Right kidney (tissue), 9 donors: Measurements from ENCODE around the gene ZNF423.
A peak's percentile ranks its signal among the peaks of the same experiment; 100 is the strongest.
"Not testable (repeated sequence)": the region's sequence is repeated elsewhere in the genome, so short reads cannot be mapped to it uniquely, and the experiment has no call there.

Experiments used
- DNase-seq: peaks from one replicate; pipeline ENCODE4 v3.0.0-alpha.2; 2016
- long read RNA-seq, 8 donors: transcript quantifications; one replicate each; lab custom pipeline, GENCODE V29; 2026

The ZNF423 gene
- long read RNA-seq, donor 1, full-length matches to known transcripts, result 1 of 11 reads
- long read RNA-seq, donor 1, partial matches to known transcripts, result 10 of 11 reads
- long read RNA-seq, donor 1, other reads (novel, unspliced or antisense), result 0 of 11 reads
- long read RNA-seq, donor 2, partial matches to known transcripts, result 8 of 8 reads
- long read RNA-seq, donor 2, other reads (novel, unspliced or antisense), result 0 of 8 reads
- long read RNA-seq, donor 3, result 0 reads
- long read RNA-seq, donor 4, full-length matches to known transcripts, result 1 of 32 reads
- long read RNA-seq, donor 4, partial matches to known transcripts, result 31 of 32 reads
- long read RNA-seq, donor 4, other reads (novel, unspliced or antisense), result 0 of 32 reads
- long read RNA-seq, donor 5, partial matches to known transcripts, result 14 of 14 reads
- long read RNA-seq, donor 5, other reads (novel, unspliced or antisense), result 0 of 14 reads
- long read RNA-seq, donor 6, full-length matches to known transcripts, result 1 of 32 reads
- long read RNA-seq, donor 6, partial matches to known transcripts, result 31 of 32 reads
- long read RNA-seq, donor 6, other reads (novel, unspliced or antisense), result 0 of 32 reads
- long read RNA-seq, donor 7, result 0 reads
- long read RNA-seq, donor 8, partial matches to known transcripts, result 23 of 23 reads
- long read RNA-seq, donor 8, other reads (novel, unspliced or antisense), result 0 of 23 reads

DNA sequence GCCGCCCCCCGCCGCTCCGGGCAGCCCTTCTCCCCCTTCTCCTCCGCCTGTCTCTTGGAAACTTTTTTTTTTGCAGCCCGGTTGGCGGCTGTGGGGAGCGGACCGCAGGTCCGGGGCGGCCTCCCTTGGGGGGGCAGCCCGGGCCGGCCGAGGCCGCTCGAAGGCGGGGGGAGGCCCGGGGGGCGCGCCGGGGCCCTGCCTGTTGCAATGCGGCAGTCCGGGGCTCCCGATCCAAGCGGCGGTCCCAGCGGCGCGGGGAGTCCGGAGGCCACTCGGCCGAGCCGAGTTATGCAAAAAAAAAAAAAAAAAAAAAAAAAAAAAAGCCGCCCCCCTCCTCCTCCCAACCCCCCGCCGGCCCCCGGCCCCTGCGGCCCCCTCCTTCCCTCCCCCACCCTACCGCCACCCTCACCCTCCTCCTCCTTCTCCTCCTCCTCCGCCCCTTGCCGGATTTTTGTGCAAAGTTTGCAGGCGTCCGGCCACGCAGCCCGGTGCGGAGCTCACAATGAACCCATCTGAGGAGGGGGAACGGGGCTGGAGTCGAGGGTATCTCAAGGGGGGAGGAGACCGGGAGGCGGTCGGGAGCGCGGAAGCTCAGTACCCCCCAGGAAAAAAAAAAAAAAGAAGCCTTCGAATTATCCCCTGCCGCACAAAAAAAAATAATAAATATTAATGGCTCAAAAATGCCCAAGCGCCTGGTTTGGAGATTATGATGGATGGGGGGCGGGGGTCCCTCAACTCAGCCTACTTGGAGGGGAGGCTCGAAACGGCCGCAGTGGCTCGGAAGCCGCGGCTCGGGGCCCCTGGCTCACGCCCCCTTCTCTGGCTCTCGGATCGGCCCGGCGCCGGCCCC, at the start of gene ZNF423:
Gene ZNF423 (minus strand): TSS at position 291 of the 850 bp plus-strand sequence. CDS start 338 bp downstream, outside the sequence.
- DNase-seq, result peak; percentile 70

DNA sequence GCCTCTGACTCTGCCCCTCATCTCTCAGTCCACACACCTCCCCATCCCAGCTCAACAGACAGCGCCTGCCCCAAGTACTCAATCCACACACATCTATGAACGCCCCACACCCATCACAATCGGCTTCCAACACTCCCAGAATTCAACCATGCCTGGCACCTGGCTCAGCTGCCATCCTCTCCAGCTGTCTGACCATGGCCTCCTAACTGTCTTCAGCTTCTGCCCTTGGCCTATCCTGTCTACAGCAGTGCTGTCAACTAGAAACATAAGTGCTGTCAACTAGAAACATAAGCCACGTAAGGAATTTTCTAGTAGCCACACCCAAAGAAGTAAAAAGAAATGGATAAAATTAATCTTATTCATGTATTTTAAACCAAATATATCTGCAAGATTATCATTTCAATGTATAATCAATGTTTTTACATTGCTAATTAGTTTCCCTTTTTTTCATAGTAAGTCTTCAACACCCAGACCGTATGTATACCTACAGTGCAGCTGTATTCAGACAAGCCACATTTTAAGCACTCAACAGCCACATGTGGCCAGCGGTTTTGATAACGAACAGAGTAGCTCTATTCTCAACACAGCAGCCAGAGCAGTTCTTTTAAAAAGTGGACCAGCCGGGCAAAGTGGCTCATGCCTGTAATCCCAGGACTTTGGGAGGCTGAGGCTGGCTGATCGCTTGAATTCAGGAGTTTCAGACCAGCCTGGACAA, 48.6 kb upstream of the ZNF423 start:
- no peak for DNase-seq

DNA sequence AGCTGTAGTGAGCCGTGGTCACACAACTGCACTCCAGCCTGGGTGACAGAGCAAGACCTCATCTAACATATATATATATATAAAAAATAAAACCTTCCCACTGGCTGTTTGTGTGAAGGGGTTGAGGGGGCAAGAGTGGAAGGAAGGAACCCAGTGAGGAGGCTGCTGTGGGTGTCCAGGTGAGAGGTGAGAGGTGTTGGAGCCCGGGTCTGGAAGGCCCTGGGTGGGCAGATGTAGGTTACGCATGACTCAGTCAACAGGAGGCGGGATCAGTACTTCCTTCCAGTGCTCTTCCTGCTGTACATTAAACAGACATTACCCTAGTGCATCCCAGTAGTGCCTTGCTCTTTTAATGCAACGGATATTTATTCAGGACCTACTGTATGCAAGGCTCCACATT, 47.0 kb upstream of the ZNF423 start:
- no peak for DNase-seq

DNA sequence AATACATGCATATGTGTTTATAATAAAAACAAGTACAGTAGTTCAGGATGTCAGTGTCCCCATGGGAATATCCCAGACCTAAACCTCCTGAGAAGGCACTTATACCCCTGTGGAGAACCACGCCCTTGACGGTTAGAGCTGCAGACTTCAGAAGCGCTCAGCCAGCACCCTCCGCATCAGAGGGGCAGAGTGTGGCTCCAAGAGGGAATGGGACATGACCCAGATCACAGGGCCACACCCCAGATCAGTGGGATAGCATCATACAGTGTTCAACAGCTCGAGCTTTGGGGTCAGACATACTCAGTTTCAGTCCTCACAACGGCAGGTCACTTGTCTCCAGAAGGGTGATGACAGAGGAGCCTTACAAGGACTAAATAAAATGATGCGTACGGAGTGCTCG, 45.8 kb upstream of the ZNF423 start:
- no peak for DNase-seq

DNA sequence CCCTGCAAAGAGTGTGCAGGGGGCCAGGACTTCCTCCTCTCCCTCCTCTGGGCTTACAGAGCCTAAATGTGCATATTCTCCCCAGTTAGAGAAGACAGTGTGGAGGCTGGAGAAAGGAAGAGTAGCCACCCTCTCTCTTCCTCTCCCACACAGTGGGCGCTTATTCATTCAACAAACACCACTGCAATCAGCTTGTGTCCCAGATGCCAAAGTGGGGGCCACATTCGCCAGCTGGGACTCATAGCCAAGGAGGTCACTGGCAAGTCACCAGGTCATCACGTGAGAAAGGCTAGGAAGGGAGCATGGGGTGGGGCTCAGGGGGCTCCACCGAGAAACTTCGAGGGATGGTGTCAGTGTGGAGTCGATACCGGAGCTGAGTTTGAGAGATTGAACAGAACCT, 45.0 kb upstream of the ZNF423 start:
- no peak for DNase-seq

DNA sequence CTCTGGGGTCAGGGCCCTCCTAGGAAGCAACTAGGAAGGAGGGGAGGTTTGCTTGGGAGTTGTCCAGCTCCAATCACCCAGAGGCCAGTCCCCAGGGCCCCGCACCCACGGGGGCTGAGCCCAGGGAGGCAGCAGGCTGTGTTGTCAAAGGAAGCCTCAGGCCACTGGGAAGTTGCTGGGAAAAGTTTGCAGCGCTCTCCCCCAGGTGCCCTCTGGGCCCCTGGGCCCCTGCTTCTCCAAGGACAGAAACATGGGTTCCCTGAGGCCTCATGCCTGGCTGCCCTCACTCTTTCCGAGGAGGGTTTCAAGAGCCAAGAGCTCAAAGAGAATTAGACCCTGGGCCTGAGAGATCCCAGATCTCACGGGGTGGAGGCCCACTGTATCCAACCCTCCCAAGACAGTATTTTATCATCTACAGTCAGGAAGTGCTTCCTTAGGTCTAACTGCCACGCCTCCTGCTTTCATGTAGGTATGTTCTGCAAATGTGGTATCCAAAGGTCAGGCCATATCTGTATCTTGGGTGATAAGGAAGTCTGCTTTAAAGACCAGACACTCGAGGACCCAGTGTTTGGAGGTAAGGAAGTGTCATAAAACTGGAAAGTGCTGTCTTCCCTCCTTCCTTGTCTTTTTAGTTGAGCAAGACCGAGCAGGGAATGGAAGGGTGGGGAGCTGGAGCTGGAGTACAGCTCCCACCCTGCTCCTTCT, 44.2 kb upstream of the ZNF423 start:
- DNase-seq, result no peak

DNA sequence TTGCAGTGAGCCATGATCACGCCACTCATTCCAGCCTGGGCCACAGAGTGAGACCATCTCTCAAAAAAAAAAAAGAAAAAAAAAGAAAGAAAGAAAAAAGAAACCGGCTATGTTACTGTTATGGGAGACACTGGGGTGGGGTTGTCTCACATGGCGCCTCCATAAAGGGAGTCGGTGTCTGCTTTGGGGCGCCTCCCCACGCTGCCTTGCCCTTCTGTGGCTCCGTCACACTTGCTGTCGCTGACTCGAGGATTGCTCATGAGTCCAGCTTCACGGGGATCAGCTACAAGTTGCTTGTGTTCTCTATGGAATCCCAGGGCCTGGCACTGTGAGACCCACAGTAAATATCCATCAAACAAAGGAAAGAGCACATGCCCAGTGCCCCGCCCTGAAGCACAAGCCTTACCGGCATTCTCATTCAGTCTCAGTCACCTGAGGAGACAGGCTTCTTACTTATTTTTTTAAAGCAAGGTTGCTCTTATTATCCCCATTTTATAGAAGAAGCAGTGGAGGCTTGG, 40.6 kb upstream of the ZNF423 start:
- no peak for DNase-seq

DNA sequence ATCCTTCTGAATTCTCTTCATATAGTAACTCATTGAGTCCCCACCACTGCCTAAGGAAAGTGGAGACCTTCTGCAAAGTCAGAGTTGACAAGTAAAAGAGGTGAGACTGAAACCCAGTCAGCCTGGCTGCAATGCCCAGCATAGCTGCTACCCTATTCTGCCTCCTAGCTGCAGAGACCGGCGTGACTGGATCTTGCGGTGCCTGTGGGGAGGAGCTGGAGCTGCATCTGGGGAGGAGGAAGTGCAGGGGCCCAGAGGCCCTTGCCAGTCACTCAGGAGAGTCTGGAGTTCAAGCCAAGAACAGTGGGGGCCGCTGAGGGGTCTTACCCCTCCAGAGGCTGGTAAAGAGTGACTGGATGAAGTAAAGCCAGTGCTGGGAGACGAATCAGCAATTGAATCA, 35.0 kb upstream of the ZNF423 start:
- no peak for DNase-seq

DNA sequence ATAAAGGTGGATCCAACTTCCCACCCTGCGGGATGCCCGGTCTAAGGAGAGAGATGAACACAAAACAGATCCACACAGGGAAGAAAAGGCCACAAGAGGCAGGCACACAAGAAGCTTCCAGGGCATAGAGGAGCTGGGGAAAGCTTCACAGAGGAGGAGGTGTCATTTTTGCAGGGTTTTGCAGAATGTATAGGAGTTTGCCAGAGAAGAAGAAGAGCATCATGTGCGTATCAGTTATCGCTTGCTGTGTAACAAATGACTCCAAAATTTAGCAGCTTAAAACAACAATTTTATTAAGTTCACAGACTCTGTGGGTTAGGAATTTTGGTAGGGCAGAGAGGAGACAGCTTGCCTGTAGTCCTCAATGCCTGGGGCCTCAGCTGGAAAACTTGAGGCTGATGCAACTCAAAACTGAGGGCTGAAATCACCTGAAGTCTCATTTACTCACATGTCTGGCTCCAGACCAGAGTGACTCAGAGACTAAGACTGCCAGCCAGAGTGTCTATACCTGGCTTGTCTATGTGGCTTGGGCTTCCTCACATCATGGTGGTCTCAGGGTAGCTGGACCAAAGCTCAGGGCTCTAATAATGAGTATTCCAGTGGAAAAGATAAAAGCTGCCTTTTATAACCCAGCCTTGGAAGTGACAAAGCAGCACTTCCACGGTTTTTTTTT, 33.9 kb upstream of the ZNF423 start:
- no peak for DNase-seq

DNA sequence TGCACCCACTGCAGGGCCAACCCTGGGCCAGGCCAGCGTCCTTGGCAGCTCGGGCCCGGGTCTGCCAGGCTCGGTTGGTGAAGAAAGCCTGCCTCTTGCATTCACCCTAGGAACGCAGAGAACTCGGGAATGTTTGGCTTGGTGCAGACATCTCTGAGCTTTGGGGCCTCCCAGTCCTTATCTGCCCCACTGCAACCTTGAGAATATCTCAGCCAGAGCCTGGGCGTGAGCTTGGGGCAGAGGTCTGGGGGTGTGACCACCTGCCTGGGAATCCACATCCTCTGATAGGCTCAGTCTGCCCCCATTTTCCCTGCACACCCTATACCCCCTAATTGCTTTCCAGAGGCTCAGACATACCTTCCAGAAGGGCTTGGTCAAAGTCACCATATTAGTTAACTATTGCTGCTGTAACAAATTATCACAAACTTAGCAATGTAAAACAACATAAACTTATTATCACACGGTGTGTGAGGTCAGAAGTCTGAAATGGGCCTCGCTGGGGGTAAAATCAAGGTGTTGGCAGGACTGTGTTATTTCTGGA, 30.7 kb upstream of the ZNF423 start:
- DNase-seq, result no peak

DNA sequence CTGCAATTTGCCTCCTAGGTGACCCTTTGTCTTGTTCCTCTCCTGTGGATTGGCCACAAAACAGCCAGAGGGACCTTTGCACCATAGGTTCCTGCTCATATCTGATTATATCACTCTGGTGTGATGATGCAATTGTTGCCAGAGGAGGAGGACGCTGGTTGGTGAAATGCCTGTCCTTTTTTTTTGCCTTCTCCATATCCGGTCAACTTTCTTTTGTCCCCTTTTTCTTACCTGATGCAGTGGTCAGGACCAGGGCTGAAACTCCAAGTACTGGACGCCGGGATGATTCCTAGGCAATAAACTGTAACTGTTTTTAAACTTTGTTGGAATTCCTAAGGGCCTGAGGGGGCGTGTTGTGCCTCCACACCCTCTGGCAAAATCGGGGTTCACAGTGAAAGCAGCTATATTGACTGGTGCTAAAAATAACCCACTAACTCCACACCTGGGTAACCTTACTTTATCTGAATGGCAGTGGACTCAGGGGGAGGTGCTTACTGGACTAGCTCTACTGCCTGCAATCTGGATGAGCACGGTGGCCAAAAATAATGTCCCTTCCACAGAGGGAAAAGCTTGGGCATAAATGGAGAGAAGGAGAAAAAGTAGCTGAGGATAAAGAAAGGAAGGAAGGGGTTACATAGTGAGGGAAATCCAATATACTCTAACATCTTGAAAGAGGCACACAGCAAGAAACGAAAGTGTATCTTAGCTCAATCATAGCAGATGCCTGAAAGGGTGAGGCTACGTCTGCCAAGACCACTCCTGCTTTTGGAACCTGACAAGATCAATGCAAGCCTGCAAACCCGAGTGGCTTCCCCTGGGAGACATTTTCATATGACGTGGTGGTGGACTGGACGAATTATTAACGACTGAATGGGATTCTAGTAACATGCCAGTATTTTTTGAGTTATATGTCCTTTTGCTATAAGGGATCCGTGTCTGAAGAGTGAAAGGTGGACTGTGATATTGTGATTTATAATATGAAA, 28.4 kb upstream of the ZNF423 start:
- DNase-seq, result no peak

DNA sequence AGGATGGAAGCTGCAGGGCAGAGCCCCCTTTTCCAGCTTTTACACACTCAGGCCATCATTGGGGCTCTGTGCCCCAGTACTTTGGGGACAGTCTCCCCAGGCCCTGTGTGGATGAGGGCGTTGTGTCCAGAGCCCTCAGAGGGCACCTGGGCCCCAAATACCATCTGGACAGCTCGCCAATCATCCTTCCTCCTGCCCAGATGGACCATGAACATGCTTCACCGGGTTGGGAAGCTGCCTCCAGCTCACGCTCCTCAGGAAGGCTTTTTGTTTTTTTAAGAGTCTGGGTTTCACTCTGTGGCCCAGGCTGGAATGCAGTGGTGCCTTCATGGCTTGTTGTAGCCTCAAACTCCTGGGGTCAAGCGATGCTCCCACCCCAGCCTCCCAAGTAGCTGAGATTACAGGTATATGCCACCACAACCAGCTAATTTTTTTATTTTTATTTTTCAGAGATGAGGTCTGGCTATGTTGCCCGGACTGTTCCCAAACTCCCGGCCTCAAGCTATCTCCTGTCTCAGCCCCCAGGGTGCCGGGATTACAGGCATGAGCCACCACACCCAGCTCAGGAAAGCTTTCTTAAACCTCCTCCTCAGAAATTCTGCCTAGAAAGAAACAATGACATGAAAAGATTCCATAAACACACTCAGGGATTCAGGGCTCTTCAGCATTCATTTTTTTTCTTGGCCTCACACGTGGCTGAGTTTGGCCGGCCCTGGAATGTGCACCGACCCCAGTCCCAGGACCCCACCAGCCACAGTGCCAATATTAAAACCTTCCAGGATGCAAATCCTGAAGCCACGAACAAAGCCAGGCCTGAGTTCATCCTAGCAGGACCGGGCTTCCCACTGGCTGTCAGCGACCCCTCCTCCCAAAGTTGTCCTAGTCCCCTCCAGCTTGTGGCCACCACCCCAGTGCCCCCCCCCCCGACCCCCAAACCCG, 27.4 kb upstream of the ZNF423 start:
- DNase-seq, result no peak

DNA sequence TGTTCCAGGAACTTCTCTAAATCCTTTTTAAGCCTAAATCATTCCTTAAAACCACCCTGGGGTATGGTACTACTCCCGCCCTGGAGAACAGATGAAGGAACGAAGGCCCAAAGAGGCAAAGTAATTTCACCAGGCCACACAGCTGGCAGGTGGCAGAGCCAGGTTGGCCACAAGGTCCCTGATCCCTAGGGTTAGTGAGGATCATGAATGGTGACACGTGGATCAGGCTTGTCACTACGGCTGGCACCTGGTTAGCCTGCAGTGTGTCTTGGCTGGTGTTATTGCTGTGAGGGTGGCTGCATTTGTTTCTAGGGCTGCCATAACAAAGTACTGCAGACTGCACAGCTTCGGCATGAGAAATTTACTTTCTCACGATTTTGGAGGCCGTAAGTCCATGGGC, 26.0 kb upstream of the ZNF423 start:
- no peak for DNase-seq

DNA sequence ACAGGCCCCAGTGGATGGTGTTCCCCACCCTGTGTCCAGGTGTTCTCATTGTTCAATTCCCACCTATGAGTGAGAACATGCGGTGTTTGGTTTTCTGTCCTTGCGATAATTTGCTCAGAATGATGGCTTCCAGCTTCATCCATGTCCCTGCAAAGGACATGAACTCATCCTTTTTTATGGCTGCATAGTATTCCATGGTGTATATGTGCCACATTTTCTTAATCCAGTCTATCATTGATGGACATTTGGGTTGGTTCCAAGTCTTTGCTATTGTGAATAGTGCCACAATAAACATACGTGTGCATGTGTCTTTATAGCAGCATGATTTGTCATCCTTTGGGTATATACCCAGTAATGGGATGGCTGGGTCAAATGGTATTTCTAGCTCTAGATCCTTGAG, 22.6 kb upstream of the ZNF423 start:
- not testable (repeated sequence) for DNase-seq

DNA sequence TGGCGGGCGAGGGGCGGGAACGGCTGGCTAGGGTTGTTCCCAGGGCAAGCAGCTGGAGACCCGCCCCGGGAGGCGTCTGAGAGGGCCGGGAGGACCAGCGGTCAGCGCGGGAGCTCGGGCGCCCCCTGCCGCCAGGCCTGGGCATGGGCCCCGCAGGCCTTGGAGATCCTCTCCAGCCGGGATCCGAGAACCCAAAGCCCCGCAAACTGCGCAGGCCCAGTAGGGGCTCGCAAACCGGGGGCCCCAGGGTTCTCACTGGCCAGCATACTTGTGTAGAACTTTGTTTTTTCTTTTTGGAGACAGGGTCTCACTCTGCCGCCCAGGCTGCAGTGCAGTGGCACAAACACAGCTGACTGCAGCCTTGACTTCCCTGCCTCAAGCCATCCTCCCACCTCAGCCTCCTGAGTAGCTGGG, 20.8 kb upstream of the ZNF423 start:
- DNase-seq, result peak; percentile 70

DNA sequence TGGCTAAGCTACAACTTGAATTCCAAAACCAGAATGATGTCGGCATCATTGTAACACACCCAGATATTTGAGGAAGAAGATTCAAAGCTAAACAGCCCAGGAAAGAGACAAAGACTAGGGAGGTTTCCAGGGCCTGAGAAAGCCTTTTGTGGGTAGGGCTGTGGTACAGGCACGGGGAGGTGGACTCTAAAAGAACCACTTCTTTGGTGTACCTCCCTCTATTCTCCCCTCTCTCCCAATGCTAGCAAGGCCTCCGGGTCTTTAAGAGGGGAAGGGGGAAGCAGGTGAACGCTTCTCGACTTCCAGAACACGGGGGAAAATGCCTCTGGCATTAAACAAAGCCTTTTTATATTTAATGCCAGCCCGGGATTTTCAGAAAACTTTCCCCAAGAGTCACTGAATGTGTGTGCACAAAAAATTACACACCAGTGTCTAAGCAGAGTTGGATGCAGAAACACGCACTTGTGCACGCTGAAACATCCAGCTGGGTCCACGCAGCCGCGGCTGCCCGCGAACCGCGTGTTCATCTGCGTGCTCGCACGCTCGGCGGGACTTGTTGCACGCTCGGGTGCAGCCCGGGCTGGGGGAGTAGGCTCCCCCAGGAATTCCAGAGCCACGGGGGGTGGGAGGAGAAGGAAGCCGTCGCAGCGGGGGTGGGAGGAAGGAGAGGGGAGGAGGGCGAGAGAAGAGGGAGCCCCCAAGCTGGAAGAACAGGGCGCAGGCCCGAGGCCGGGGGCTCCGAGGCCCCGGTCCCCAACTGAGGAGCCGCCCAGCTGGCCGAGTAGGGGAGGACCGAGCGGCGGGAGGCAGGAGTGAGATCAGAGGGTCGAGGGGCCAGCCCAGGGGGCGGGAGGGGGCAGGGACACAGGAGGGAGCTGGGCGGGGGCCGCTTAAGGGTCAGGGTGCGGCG, 20.1 kb upstream of the ZNF423 start:
- peak; percentile 71 for DNase-seq
